AG04450 (cell line): ENCODE measurements around the gene SPX. TPM values are rescaled to one million over a fixed set of nuclear protein-coding genes. Genes with fewer than 3 reads are reported as not detected.

Source experiments
- CTCF ChIA-PET: fragments of 300-600, 350-600 bp; formaldehyde crosslinking; extraction: SDS; loops from one replicate; lab custom pipeline; 2022; ENCODE audit warnings: antibody characterized with exemption, inconsistent platforms; lab: Charles Lee
- POLR2A ChIA-PET: fragments of 350-600 bp; formaldehyde crosslinking; extraction: SDS; loops from one replicate; lab custom pipeline; 2021; ENCODE audit warnings: antibody characterized with exemption, inconsistent platforms; lab: Yijun Ruan, JAX
- DNase-seq: peaks from one replicate; pipeline ENCODE4 v3.0.0-alpha.2; 2011; ENCODE audit warnings: low read depth, low spot score
- H3K27ac ChIP-seq: one replicate; pipeline ENCODE4 v1.5.1; 2012; ENCODE audit warnings: low read depth, low read length, control low read depth
- H3K27me3 ChIP-seq: one replicate; pipeline ENCODE4 v1.6.0; 2012; ENCODE audit warnings: low read length; ENCODE audit not compliant: control insufficient read depth, insufficient read depth
- H3K4me3 ChIP-seq: 2 replicates; pipeline ENCODE4 v1.5.1; 2011; ENCODE audit warnings: mild to moderate bottlenecking, low read depth, low read length, control low read depth
- H3K9me3 ChIP-seq: 2 replicates; pipeline ENCODE4 v1.5.1; 2012; ENCODE audit warnings: low read length; ENCODE audit not compliant: control insufficient read depth, insufficient read depth
- CTCF ChIP-seq: IDR thresholded peaks from 2 replicates; pipeline ENCODE4 v1.5.1; 2011; ENCODE audit warnings: low read depth, low read length, control low read depth, inconsistent platforms
- polyA plus RNA-seq: library from polyadenylated mRNA; depleted of rRNA; stranded (reverse); fragments of >200 nt; gene quantifications from 2 replicates; pipeline ENCODE4 v1.2.3, GENCODE V29; 2011

Gene SPX
- polyA plus RNA-seq, 1 experiment: 0.14 TPM

GRCh38 chr12:21518451-21518850 is 7.6 kb upstream of the SPX start:
- DNase-seq: no peak
- TF ChIP-seq CTCF: no peak
- no peak overlapping the region for H3K4me3 ChIP-seq
- no peaks in the 10 kb centered on the region for H3K9me3 ChIP-seq
- POLR2A ChIA-PET: no interaction called here
- H3K27ac ChIP-seq: no peak overlapping the region
- no peaks in the 10 kb centered on the region for H3K27me3 ChIP-seq
- CTCF ChIA-PET: no interaction called here

DNA sequence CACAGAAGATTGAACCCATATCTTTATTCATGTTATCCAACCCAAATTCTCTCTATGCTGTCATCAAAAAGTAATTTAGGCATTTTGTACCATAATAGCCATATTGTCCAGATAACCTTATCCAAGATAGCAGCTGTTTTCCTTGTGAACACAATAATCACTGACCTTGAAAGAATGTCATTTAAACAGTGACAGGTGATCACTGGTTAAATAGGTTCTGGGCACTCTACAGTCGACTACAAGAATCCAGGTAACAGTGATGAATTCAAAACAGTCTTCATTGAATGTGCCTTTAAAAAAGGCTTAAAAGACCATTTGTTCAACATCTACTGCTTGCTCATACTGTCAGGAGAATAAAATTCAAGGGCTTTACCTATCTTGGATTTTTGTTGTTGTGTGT is 4.6 kb upstream of the SPX start:
- H3K27me3 ChIP-seq: no peaks in the 10 kb centered on the region
- CTCF ChIA-PET: no interaction called here
- no peak for TF ChIP-seq CTCF
- no peak for DNase-seq
- POLR2A ChIA-PET: no interaction called here
- no peak overlapping the region for H3K4me3 ChIP-seq
- H3K9me3 ChIP-seq: no peaks in the 10 kb centered on the region
- H3K27ac ChIP-seq: no peak overlapping the region

- CTCF ChIA-PET: no interaction called here
- Histone ChIP-seq H3K9me3 (no peaks in the 10 kb centered on the region), H3K27ac (no peak overlapping the region), H3K27me3 (no peaks in the 10 kb centered on the region), H3K4me3 (no peak overlapping the region)
- POLR2A ChIA-PET: no interaction called here
- TF ChIP-seq CTCF: no peak
- DNase-seq: no peak
Measured at GRCh38 chr12:21523148-21523547, 2.9 kb upstream of the SPX start.

- peak overlapping the region; percentile 62 for H3K4me3 ChIP-seq
- peaks cover 3% of the 10 kb centered on the region for H3K27me3 ChIP-seq
- ChIA-PET CTCF (no interaction called here), POLR2A (no interaction called here)
- DNase-seq: no peak
- H3K9me3 ChIP-seq: no peaks in the 10 kb centered on the region
- H3K27ac ChIP-seq: no peak overlapping the region
- no peak for TF ChIP-seq CTCF
Measured at GRCh38 chr12:21526721-21527345, 737 bp downstream of the SPX start.

DNA sequence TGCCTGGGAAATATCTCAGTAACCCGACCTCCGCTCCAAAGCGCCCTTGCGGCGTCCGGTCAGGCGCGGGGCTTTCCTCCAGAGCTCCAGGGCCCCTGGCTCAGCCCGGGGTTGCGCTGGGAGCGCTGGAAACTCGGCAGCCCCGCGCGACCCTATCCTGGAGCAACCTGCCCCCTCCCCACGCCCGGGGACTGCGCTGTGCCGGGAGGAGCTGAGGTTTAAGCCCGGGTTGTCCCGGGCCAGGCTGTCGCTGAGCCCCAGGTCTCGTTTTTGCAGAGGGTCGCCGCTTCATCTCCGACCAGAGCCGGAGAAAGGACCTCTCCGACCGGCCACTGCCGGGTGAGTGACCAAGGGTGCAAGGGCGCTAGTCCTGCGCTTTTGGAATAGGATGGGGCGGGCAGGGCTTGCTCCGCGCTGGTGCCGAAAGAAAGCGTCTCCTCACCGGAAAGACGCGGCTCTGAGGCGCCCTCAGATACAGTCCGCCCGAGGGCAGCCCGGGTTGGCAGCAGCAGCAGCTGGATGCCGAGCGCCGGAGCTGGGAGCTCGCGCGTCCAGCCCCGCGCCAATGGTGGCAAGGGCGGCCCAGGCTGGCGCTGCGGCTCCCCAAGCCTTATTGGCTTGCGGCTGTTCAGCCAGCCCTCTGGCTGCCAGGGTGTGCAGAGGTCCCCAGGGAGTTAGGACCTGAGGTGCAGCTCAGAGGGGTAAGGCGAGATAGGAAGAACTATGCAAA is 1.5 kb downstream of the SPX start:
- Histone ChIP-seq H3K27me3 (peaks cover 3% of the 10 kb centered on the region), H3K9me3 (no peaks in the 10 kb centered on the region), H3K4me3 (peak overlapping the region; percentile 62), H3K27ac (no peak overlapping the region)
- DNase-seq: no peak
- POLR2A ChIA-PET: no interaction called here
- TF ChIP-seq CTCF: no peak
- CTCF ChIA-PET: interaction anchor here (2.3 kb wide), 1 partner anchor 153 kb away, joined by 5 read pairs; no protein-coding TSS in a partner anchor
